Measurements from ENCODE around the gene PRKN.
"Not testable (repeated sequence)": the region's sequence is repeated elsewhere in the genome, so short reads cannot be mapped to it uniquely, and the experiment has no call there.

PRKN gene

GRCh38 chr6:162710936-162711335 lies 16.6 kb downstream of the PRKN start:
- DNase-seq (ENCODE audit: low read depth): no peak

GRCh38 chr6:162710419-162710818 lies 17.1 kb downstream of the PRKN start:
- no peak for DNase-seq (ENCODE audit: low read depth)

- DNase-seq (ENCODE audit: low read depth): no peak
Observed at GRCh38 chr6:162709431-162709830, 18.1 kb downstream of the PRKN start.

GRCh38 chr6:162708971-162709370 lies 18.6 kb downstream of the PRKN start:
- no peak for DNase-seq (ENCODE audit: low read depth)

- no peak for DNase-seq (ENCODE audit: low read depth)
Observed at GRCh38 chr6:162706232-162706631, 21.3 kb downstream of the PRKN start.

GRCh38 chr6:162705736-162706135 lies 21.8 kb downstream of the PRKN start:
- no peak for DNase-seq (ENCODE audit: low read depth)

- DNase-seq (ENCODE audit: low read depth): no peak
Observed at GRCh38 chr6:162704001-162704400, 23.6 kb downstream of the PRKN start.

- DNase-seq (ENCODE audit: low read depth): no peak
Observed at GRCh38 chr6:162702446-162702845, 25.1 kb downstream of the PRKN start.

GRCh38 chr6:162701551-162701950 lies 26.0 kb downstream of the PRKN start:
- DNase-seq (ENCODE audit: low read depth): no peak

- no peak for DNase-seq (ENCODE audit: low read depth)
Observed at GRCh38 chr6:162700966-162701365, 26.6 kb downstream of the PRKN start.

GRCh38 chr6:162699961-162700360 lies 27.6 kb downstream of the PRKN start:
- DNase-seq (ENCODE audit: low read depth): no peak

- DNase-seq (ENCODE audit: low read depth): no peak
Observed at GRCh38 chr6:162698440-162698839, 29.1 kb downstream of the PRKN start.

GRCh38 chr6:162697872-162698403 lies 29.6 kb downstream of the PRKN start:
- no peak for DNase-seq (ENCODE audit: low read depth)

- no peak for DNase-seq (ENCODE audit: low read depth)
Observed at GRCh38 chr6:162690158-162690557, 37.4 kb downstream of the PRKN start.

- no peak for DNase-seq (ENCODE audit: low read depth)
Observed at GRCh38 chr6:162688751-162689345, 38.7 kb downstream of the PRKN start.

GRCh38 chr6:162685586-162685985 lies 42.0 kb downstream of the PRKN start:
- no peak for DNase-seq (ENCODE audit: low read depth)

GRCh38 chr6:162684961-162685360 lies 42.6 kb downstream of the PRKN start:
- DNase-seq (ENCODE audit: low read depth): no peak

GRCh38 chr6:162684052-162684451 lies 43.5 kb downstream of the PRKN start:
- no peak for DNase-seq (ENCODE audit: low read depth)

GRCh38 chr6:162683135-162683534 lies 44.4 kb downstream of the PRKN start:
- no peak for DNase-seq (ENCODE audit: low read depth)

- no peak for DNase-seq (ENCODE audit: low read depth)
Observed at GRCh38 chr6:162681447-162681846, 46.1 kb downstream of the PRKN start.

- DNase-seq (ENCODE audit: low read depth): no peak
Observed at GRCh38 chr6:162680871-162681270, 46.7 kb downstream of the PRKN start.

- no peak for DNase-seq (ENCODE audit: low read depth)
Observed at GRCh38 chr6:162680367-162680766, 47.2 kb downstream of the PRKN start.

GRCh38 chr6:162679681-162680080 lies 47.9 kb downstream of the PRKN start:
- DNase-seq (ENCODE audit: low read depth): no peak

- not testable (repeated sequence) for DNase-seq (ENCODE audit: low read depth)
Observed at GRCh38 chr6:162678896-162679295, 48.7 kb downstream of the PRKN start.

All from non-pigmented ciliary epithelial cell (primary cell).